HCT116 (cell line): ENCODE measurements around the gene MFN1. TPM values are rescaled to one million over a fixed set of nuclear protein-coding genes. Genes with fewer than 3 reads are reported as not detected.
A peak's percentile ranks its signal among the peaks of the same experiment; 100 is the strongest.

Experiments used
- ATAC-seq: fragments of 200-7000 bp; cut with Tn5 transposase; 2 replicates; pipeline ENCODE4 v1.9.1; 2020; ENCODE audit warnings: mild to moderate bottlenecking, moderate library complexity
- BruUV-seq: library from RNA; stranded (reverse); fragments of 400-500 nt; replicated peaks from 2 replicates; lab custom pipeline; 2021; lab: Mats Ljungman, UMichigan
- CTCF ChIA-PET: fragments of 300-600 bp; sonication (Branson Sonifier 250); formaldehyde crosslinking; loops from one replicate; lab custom pipeline; 2021; ENCODE audit warnings: antibody characterized with exemption; lab: Charles Lee
- POLR2A ChIA-PET: fragments of 300-600, 350-600 bp; sonication (Branson Sonifier 250); formaldehyde crosslinking; loops from one replicate; lab custom pipeline; 2021; ENCODE audit warnings: antibody characterized with exemption; lab: Charles Lee
- RAD21 ChIA-PET, 2 experiments: fragments of 300-600 bp; sonication (Branson Sonifier 250); formaldehyde crosslinking; loops; one replicate each; lab custom pipeline; 2023; ENCODE audit warnings: low total read pairs in 2 of 2; ENCODE audit not compliant: uncharacterized antibody in 2 of 2, unreplicated experiment in 2 of 2, low non-redundant PET in 1 of 2; lab: Charles Lee
- DNase-seq: peaks from one replicate; pipeline ENCODE4 v3.0.0-alpha.2; 2010; ENCODE audit warnings: low read depth, low spot score
- H2AFZ ChIP-seq: fragments of 200-600 bp; shearing (Covaris generic), sonication (generic); 2 replicates; pipeline ENCODE4 v1.6.1; 2017; ENCODE audit warnings: low read depth, mixed run types, mixed read lengths, antibody characterized with exemption, low read length; ENCODE audit not compliant: poor library complexity, severe bottlenecking
- H3K27ac ChIP-seq: 2 replicates; pipeline ENCODE4 v1.5.1; 2012; ENCODE audit warnings: low read depth, low read length
- H3K27me3 ChIP-seq: fragments of 200-600 bp; sonication (generic); 2 replicates; pipeline ENCODE4 v1.6.1; 2016; ENCODE audit warnings: mixed run types, low read length, mixed read lengths; ENCODE audit not compliant: insufficient read depth
- H3K36me3 ChIP-seq, 2 experiments: fragments of 200-500 bp in 1 of 2; fragments of 200-600 bp in 1 of 2; sonication (Bioruptor generic) in 1 of 2; sonication (generic) in 1 of 2; 2 replicates each; pipeline versions ENCODE4 v1.5.1 to v1.6.1; 2014 to 2016; ENCODE audit warnings: low read length in 2 of 2, inconsistent platforms in 1 of 2, mixed read lengths in 1 of 2, mixed run types in 1 of 2; ENCODE audit not compliant: insufficient read depth in 2 of 2, control insufficient read depth in 1 of 2
- H3K4me1 ChIP-seq, 2 experiments: fragments of 200-600 bp in 1 of 2; sonication (generic) in 1 of 2; 2 replicates each; pipeline versions ENCODE4 v1.5.1 to v1.6.1; 2012 to 2017; ENCODE audit warnings: low read length in 2 of 2, inconsistent platforms in 1 of 2, mild to moderate bottlenecking in 1 of 2, mixed read lengths in 1 of 2, mixed run types in 1 of 2, moderate library complexity in 1 of 2; ENCODE audit not compliant: insufficient read depth in 2 of 2, control insufficient read depth in 1 of 2
- H3K4me2 ChIP-seq: fragments of 200-600 bp; sonication (generic); 2 replicates; pipeline ENCODE4 v1.6.1; 2017; ENCODE audit warnings: mixed run types, low read length, mixed read lengths
- H3K4me3 ChIP-seq, 2 experiments: fragments of 200-600 bp in 1 of 2; sonication (generic) in 1 of 2; replicated peaks in 1 of 2; 2 replicates each; pipeline ENCODE4 v1.5.1; 2011 to 2016; ENCODE audit warnings: low read length in 2 of 2, control low read depth in 1 of 2, low read depth in 1 of 2, mild to moderate bottlenecking in 1 of 2, mixed read lengths in 1 of 2, mixed run types in 1 of 2
- H3K79me2 ChIP-seq: fragments of 200-600 bp; sonication (generic); 2 replicates; pipeline ENCODE4 v1.6.1; 2017; ENCODE audit warnings: mild to moderate bottlenecking, mixed run types, low read length, moderate library complexity, mixed read lengths; ENCODE audit not compliant: insufficient read depth
- H3K9ac ChIP-seq: fragments of 200-600 bp; sonication (generic); 2 replicates; pipeline ENCODE4 v1.6.1; 2016; ENCODE audit warnings: low read length, mixed read lengths
- H3K9me2 ChIP-seq: fragments of 200-600 bp; sonication (generic), shearing (Covaris generic); 2 replicates; pipeline ENCODE4 v1.6.1; 2017; ENCODE audit warnings: mixed run types, mild to moderate bottlenecking, moderate library complexity; ENCODE audit not compliant: insufficient read depth
- H3K9me3 ChIP-seq, 2 experiments: fragments of 200-500 bp in 1 of 2; fragments of 200-600 bp in 1 of 2; sonication (Bioruptor generic) in 1 of 2; sonication (generic) in 1 of 2; 2 replicates each; pipeline ENCODE4 v1.6.1; 2014 to 2017; ENCODE audit warnings: low read length in 2 of 2, mixed read lengths in 2 of 2, inconsistent platforms in 1 of 2, low read depth in 1 of 2, mild to moderate bottlenecking in 1 of 2, mixed run types in 1 of 2, moderate library complexity in 1 of 2; ENCODE audit not compliant: control insufficient read depth in 1 of 2, insufficient read depth in 1 of 2
- H4K20me1 ChIP-seq: fragments of 200-600 bp; sonication (generic), shearing (Covaris generic); 2 replicates; pipeline ENCODE4 v1.6.1; 2017; ENCODE audit warnings: mixed run types, mild to moderate bottlenecking, moderate library complexity; ENCODE audit not compliant: insufficient read depth
- ATF3 ChIP-seq: IDR thresholded peaks from 2 replicates; pipeline ENCODE4 v1.6.1; 2012
- CTCF ChIP-seq, 3 experiments: fragments of 200-600 bp in 1 of 3; sonication (generic) in 1 of 3; IDR thresholded peaks in 2 of 3; conservative IDR thresholded peaks in 1 of 3; 2 replicates each; pipeline ENCODE4 v1.5.1; 2012 to 2017; ENCODE audit warnings: low read depth in 2 of 3, low read length in 2 of 3, antibody characterized with exemption in 1 of 3, borderline replicate concordance in 1 of 3, control low read depth in 1 of 3, mild to moderate bottlenecking in 1 of 3, mixed read lengths in 1 of 3, mixed run types in 1 of 3, moderate library complexity in 1 of 3; ENCODE audit not compliant: insufficient read depth in 1 of 3
- EZH2 ChIP-seq: fragments of 200-600 bp; sonication (generic); IDR thresholded peaks from 2 replicates; pipeline ENCODE4 v1.6.1; 2017; ENCODE audit warnings: antibody characterized with exemption, mixed run types
- FOSL1 ChIP-seq: IDR thresholded peaks from 2 replicates; pipeline ENCODE4 v1.6.1; 2012; ENCODE audit warnings: low read depth
- MAX ChIP-seq: IDR thresholded peaks from 2 replicates; pipeline ENCODE4 v1.6.1; 2012
- POLR2AphosphoS5 ChIP-seq: IDR thresholded peaks from 2 replicates; pipeline ENCODE4 v1.6.1; 2011; ENCODE audit warnings: mild to moderate bottlenecking, low read depth, low read length, moderate library complexity
- RAD21 ChIP-seq: IDR thresholded peaks from 2 replicates; pipeline ENCODE4 v1.6.1; 2012; ENCODE audit warnings: low read depth, mild to moderate bottlenecking
- REST ChIP-seq: IDR thresholded peaks from 2 replicates; pipeline ENCODE4 v1.6.1; 2012; ENCODE audit warnings: low read depth
- SRF ChIP-seq: IDR thresholded peaks from 2 replicates; pipeline ENCODE4 v1.6.1; 2012; ENCODE audit warnings: low read depth
- TCF7L2 ChIP-seq: IDR thresholded peaks from 2 replicates; pipeline ENCODE4 v1.7.0; 2011; ENCODE audit warnings: borderline replicate concordance, inconsistent platforms; ENCODE audit not compliant: insufficient read depth, insufficient read length; ENCODE audit errors: extremely low read depth
- YY1 ChIP-seq: IDR thresholded peaks from 2 replicates; pipeline ENCODE4 v1.6.1; 2011; ENCODE audit warnings: low read length, low read depth, moderate library complexity, mild to moderate bottlenecking; ENCODE audit not compliant: insufficient replicate concordance; ENCODE audit errors: extremely low read depth
- ZNF274 ChIP-seq: fragments of 200-500 bp; sonication (Bioruptor generic); IDR thresholded peaks from 2 replicates; pipeline ENCODE4 v1.6.1; 2014; ENCODE audit warnings: mild to moderate bottlenecking, low read depth, low read length, inconsistent platforms
- intact Hi-C: fragments of 100-400 bp; cut with micrococcal nuclease; formaldehyde crosslinking; loops from 2 replicates; pipeline ENCODE4 v1.10.0; 2022
- total RNA-seq: library from RNA; stranded (reverse); gene quantifications from one replicate; pipeline ENCODE4 v1.2.1, GENCODE V29; 2021; ENCODE audit not compliant: unreplicated experiment

The MFN1 gene
- total RNA-seq, 1 experiment from 2014 or later = 54.6 TPM

- Histone ChIP-seq H3K4me1 (no peaks in the 10 kb centered on the region), H4K20me1 (peaks cover 4% of the 10 kb centered on the region; the same call in 1 of the 2 replicates), H3K27me3 (no peaks in the 10 kb centered on the region), H3K27ac (no peak overlapping the region), H3K9ac (no peak overlapping the region), H3K9me3 (no peaks in the 10 kb centered on the region), H3K4me2 (no peak overlapping the region), H2AFZ (no peak overlapping the region), H3K36me3 (peaks cover 26 to 38% of the 10 kb centered on the region in 2 experiments), H3K9me2 (no peaks in the 10 kb centered on the region), H3K79me2 (peaks cover 26% of the 10 kb centered on the region), H3K4me3 (no peak overlapping the region)
- CTCF ChIA-PET = no interaction called here
- TF ChIP-seq MAX = no peak
- TF ChIP-seq ZNF274 = no peak
- no peak for TF ChIP-seq CTCF (IDR thresholded peaks at IDR 0.05 in 2 of 3, conservative IDR thresholded peaks at IDR 0.05 in 1 of 3; ENCODE audit: borderline replicate concordance in 1 of 3, insufficient read depth in 1 of 3, low read depth in 2 of 3, low read length in 2 of 3)
- no peak for TF ChIP-seq TCF7L2
- intact Hi-C loops = no loop called here
- RAD21 ChIA-PET = no interaction called here
- ATAC-seq (no peak), DNase-seq (no peak)
- POLR2A ChIA-PET = no interaction called here
- no TSS peak for BruUV-seq
These were observed 11.1 kb upstream of the MFN1 start for GRCh38 chr3:179336345-179336929.

- ChIA-PET POLR2A (no interaction called here), RAD21 (no interaction called here), CTCF (no interaction called here)
- Histone ChIP-seq H3K36me3 (peaks cover 10 to 11% of the 10 kb centered on the region in 2 experiments), H3K27me3 (no peaks in the 10 kb centered on the region), H3K9me3 (no peaks in the 10 kb centered on the region), H3K4me1 (peaks cover 6% of the 10 kb centered on the region in 2 experiments; a peak in 3 of 4 replicates), H3K4me3 (peak overlapping the region; percentile 67 to 77), H3K4me2 (peak overlapping the region; percentile 67), H4K20me1 (no peaks in the 10 kb centered on the region), H3K9ac (peak overlapping the region; percentile 64), H3K79me2 (peaks cover 11% of the 10 kb centered on the region), H3K27ac (no peak overlapping the region), H3K9me2 (no peaks in the 10 kb centered on the region), H2AFZ (no peak overlapping the region)
- TSS peak; percentile 74 for BruUV-seq
- intact Hi-C loops = no loop called here
- no peak for ATAC-seq
- no peak for DNase-seq
- no peak for TF ChIP-seq ZNF274
- TF ChIP-seq TCF7L2 = no peak
- no peak for TF ChIP-seq POLR2AphosphoS5
- TF ChIP-seq RAD21 = no peak
- no peak for TF ChIP-seq ATF3
- TF ChIP-seq REST = no peak
- no peak for TF ChIP-seq YY1
- TF ChIP-seq EZH2 = no peak
- TF ChIP-seq FOSL1 = no peak
- TF ChIP-seq SRF = no peak
These were observed 960 bp downstream of the MFN1 start for GRCh38 chr3:179348325-179349013.
